Fibroblast of pulmonary artery (primary cell): Measurements from ENCODE around the gene LRP8.

Experiments used
- DNase-seq: peaks from one replicate; pipeline ENCODE4 v3.0.0-alpha.2; 2010; ENCODE audit warnings: low read depth
- H3K4me3 ChIP-seq: replicated peaks from 2 replicates; pipeline ENCODE4 v1.5.1; 2011; ENCODE audit warnings: low read depth, mild to moderate bottlenecking, control low read depth, low read length, moderate library complexity
- CTCF ChIP-seq: IDR thresholded peaks from 2 replicates; pipeline ENCODE4 v1.5.1; 2011; ENCODE audit warnings: mild to moderate bottlenecking, control low read depth, low read length, inconsistent platforms; ENCODE audit errors: missing control alignments

LRP8 gene

DNA sequence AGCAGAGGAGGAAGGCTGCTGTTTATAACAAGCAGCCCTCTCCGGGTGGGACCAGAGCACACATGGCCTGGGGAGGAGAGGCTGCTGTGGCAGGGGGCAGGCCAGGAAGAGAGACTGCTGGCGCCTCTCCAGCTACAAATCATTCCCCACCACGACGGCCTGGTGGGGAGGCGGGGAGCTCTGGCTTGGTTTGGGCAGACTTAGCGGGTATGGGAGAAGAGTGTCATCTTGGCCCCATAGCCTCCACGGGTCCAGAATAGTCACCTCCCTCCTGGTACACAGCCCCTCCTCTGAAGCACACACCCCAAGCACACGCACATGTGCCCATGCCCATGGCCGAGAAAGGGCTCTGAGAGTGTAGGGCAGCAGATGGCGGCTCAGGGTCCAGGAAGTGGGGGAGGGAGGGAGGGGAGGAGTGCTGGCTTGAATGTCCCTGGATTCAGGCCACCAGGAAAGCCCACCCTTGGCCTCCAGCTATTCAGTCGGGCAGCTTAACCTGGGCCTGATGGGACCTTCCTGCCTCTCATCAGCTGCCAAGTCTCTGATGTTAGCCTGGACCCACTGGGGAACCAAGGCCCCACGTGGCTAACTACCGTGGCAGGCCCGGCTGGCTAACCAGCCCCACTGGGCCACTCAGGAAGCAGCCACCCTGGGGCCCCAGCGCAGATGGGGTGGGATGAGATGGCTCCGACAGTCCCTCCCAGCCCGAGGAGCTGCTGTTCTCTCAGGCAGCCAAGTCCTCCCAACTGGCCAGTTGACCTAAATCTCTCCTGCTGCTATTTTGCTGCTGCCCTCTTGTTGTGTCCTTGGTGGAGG lies 10.9 kb downstream of the LRP8 start:
- no peak for DNase-seq
- no peak overlapping the region for H3K4me3 ChIP-seq
- TF ChIP-seq CTCF: no peak

DNA sequence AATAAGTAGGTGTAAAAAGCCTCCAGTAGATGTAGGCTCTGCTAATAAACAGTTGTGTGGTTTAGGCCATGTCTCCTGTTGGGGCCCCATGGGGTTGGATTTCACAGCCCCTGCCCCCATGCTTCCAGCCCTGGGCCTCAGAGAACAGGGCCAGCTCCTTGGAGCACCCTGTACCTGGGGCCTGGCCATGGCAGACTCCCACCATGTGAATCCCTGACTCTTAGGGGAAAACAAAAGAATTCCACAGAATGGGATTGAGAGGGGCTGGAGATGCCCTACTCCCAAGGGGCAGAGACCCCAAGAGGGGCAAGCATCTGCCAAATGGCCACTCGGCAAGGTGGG lies 11.5 kb downstream of the LRP8 start:
- no peak for DNase-seq
- no peak for TF ChIP-seq CTCF
- no peak overlapping the region for H3K4me3 ChIP-seq

- H3K4me3 ChIP-seq: no peak overlapping the region
- no peak for DNase-seq
Observed at GRCh38 chr1:53315456-53316423, 12.1 kb downstream of the LRP8 start.

DNA sequence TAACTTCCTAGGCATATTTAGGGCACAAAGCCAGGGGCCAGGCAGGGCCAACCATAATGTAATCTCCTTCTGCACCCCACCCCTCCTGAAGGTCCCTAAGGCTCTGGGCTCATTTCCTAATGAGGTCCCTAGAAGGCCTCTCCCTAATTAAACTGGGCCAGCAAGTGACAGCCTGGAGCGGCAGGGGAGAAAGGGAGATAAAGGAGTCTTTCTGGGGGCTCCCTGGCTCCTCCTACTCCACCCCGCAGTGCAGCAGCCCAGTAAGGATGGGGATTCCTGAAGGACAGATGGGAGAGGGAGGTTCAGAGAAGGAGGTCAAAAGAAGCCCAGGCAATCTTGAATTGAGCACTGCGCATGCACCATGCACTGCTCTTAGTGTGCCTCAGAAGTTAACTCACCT lies 12.8 kb downstream of the LRP8 start:
- no peak for DNase-seq
- TF ChIP-seq CTCF: no peak

More at GRCh38 chr1:53315456-53316423, 12.1 kb downstream of the LRP8 start:
- peak; percentile 15 for TF ChIP-seq CTCF

DNA sequence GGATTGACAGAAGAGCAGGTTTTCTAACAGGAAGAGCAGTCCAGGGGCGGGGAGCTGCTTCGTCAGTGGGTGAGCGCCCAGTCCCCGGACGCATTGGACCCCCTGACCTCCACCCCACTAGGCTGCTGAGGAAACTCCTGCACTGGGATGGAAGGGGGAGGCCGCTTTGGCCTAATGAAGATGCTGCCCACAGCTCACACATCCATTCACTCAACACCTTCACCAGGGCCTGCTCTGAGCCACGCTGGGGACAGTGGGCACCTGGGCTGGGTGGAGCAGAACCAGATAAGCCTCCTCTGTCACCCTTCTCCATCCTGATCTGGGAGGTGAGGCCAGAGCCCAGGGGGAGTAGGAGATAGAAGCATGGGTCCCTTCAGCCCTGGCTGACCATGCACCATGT lies 13.3 kb downstream of the LRP8 start:
- TF ChIP-seq CTCF: no peak
- no peak for DNase-seq
- no peak overlapping the region for H3K4me3 ChIP-seq

More for the DNA sequence above, 12.8 kb downstream of the LRP8 start:
- no peak overlapping the region for H3K4me3 ChIP-seq

DNA sequence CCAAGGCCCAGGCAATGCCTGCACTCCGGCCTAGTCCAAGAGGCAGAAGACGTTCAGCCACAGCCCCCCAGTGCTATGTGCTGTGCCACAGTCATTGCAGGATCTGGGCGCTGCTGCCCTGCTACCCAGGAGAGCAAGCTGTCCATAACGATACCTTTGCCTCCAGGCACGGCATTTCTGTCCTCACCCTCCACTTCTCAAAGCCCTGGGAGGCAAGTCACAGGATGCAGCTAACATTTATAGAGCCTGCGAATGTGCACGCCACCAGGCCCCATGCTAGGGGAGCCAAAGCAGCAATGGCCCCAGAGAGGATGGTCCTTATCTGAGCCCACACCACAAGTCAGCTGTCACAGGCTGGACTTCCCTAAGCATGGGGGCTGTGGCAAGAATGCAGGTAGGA lies 13.8 kb downstream of the LRP8 start:
- no peak for TF ChIP-seq CTCF
- no peak overlapping the region for H3K4me3 ChIP-seq
- no peak for DNase-seq
